HFFc6 (cell line): ENCODE measurements around the gene GLI3. TPM values are rescaled to one million over a fixed set of nuclear protein-coding genes. Genes with fewer than 3 reads are reported as not detected.

Source experiments
- DNase-seq: peaks from one replicate; pipeline ENCODE4 v3.0.0-alpha.2; 2018
- H3K27ac Mint-ChIP-seq: 2 replicates; pipeline ENCODE4 v1.8.0; 2020; ENCODE audit warnings: mild to moderate bottlenecking, mixed read lengths
- H3K27me3 Mint-ChIP-seq: 2 replicates; pipeline ENCODE4 v1.8.0; 2021; ENCODE audit warnings: mild to moderate bottlenecking, moderate library complexity, mixed read lengths; ENCODE audit not compliant: insufficient read depth
- H3K36me3 Mint-ChIP-seq: 2 replicates; pipeline ENCODE4 v1.8.0; 2021; ENCODE audit warnings: low read depth, mixed read lengths
- H3K4me1 Mint-ChIP-seq: 2 replicates; pipeline ENCODE4 v1.8.0; 2020; ENCODE audit warnings: low read depth, mixed read lengths
- H3K4me3 Mint-ChIP-seq: 2 replicates; pipeline ENCODE4 v1.8.0; 2020; ENCODE audit warnings: mild to moderate bottlenecking, moderate library complexity, mixed read lengths
- H3K9me3 Mint-ChIP-seq: 2 replicates; pipeline ENCODE4 v1.8.0; 2020; ENCODE audit warnings: mild to moderate bottlenecking, mixed read lengths
- total RNA-seq, 6 experiments: library from RNA; stranded (reverse); fragmentation: NEBNext Ultra II Directional; extraction: Animal tissue kit (Norgen Biotek cat#: 25700); gene quantifications; 2 replicates in 1 of 6; 3 replicates in 5 of 6; pipeline ENCODE4 v1.2.3, GENCODE V29; 2021
- TF ChIP-seq, protein P1 (sequence below): fragments of 200-600 bp; sonication (generic); IDR thresholded peaks from 2 replicates; pipeline ENCODE4 v1.5.0; 2021; ENCODE audit warnings: antibody characterized with exemption, mild to moderate bottlenecking

The GLI3 gene
- total RNA-seq, 6 experiments from 2014 or later, result 12.5 to 23.0 (median 21.7) TPM

DNA sequence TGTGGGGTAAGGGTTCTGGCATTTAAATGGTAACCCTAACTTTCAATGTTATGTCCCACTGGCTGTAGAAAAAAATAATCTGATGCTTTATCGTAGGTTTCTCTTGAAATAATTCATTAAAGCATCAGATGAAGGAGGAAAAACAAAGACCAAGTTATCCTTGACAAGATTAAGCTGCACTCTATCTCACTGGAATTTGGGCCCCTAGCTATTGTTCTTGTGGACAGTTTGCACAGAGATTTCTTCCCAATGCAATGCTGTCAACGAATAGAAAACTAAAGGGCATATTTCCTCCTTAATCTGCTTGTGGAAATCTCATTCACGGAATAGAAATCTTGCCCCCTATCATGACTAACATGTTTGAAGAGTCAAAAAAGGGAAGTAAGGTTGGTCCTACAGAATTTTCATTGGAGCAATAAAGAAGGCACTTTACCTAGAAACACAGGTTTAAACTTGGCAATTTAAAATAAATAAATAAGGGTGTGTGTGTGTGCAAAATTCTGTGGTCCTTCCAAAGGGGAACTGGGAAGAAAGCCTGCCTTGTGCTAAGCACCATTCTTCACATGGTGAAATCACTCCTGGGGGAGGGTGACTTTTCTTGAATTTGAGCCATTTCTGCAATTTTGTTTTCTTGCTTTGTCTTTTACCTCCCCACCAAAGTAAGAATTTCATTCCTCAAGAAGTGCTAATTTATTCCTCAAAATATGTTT, 242.8 kb downstream of the GLI3 start:
- no peak overlapping the region for H3K27ac Mint-ChIP-seq
- H3K36me3 Mint-ChIP-seq, result no peaks in the 10 kb centered on the region
- no peaks in the 10 kb centered on the region for H3K9me3 Mint-ChIP-seq
- TF ChIP-seq, protein P1, sequence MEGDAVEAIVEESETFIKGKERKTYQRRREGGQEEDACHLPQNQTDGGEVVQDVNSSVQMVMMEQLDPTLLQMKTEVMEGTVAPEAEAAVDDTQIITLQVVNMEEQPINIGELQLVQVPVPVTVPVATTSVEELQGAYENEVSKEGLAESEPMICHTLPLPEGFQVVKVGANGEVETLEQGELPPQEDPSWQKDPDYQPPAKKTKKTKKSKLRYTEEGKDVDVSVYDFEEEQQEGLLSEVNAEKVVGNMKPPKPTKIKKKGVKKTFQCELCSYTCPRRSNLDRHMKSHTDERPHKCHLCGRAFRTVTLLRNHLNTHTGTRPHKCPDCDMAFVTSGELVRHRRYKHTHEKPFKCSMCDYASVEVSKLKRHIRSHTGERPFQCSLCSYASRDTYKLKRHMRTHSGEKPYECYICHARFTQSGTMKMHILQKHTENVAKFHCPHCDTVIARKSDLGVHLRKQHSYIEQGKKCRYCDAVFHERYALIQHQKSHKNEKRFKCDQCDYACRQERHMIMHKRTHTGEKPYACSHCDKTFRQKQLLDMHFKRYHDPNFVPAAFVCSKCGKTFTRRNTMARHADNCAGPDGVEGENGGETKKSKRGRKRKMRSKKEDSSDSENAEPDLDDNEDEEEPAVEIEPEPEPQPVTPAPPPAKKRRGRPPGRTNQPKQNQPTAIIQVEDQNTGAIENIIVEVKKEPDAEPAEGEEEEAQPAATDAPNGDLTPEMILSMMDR, result no peak
- H3K4me1 Mint-ChIP-seq, result peaks cover 50% of the 10 kb centered on the region
- DNase-seq, result no peak
- no peak overlapping the region for H3K4me3 Mint-ChIP-seq
- H3K27me3 Mint-ChIP-seq, result no peaks in the 10 kb centered on the region

DNA sequence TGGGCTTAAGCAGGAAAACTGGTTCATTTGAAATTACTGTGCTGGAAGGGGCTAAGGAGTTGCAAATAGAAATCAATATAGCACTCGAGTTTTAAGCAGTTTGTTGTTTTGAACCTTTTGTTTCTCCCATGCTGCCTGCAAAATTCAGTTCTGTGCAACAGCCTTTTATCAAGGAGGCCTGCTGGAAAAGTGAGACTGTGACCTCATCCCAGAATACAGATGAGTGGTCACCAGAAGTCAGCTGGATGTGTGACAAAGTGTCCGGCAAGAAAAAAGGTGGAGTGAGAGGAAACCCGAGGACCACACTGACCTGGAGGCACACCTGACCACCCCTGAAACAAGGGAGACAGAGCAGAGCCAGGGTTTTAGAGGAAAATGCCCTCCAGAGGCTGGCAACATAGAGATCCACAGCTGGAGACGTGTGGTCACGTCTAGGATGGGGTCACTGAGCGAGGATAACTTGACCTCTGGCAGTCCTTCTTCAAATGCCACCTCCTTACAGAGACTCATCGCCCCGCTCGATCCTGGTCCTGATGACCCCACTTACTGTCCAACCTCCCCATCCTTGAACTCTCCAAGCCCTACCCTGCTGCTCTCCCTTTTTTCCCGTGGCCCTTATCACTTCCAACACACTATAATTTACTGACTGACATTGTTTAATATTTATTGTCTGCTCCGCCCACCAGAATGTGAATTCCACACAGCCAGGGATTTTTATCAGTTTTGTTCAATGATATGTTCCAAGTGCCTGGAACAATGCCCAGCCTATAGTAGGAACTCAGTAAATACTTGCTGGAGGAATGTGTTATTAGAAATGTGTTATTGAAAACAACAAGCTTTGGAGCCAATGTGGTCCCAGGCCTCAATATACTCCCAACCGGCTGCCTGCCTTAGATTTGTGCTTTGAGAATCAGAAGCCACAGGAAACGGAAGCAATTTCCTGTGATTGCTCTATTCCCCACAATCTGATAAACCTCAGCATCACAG, 243.8 kb downstream of the GLI3 start:
- Mint-ChIP-seq H3K9me3 (no peaks in the 10 kb centered on the region), H3K4me1 (peaks cover 50% of the 10 kb centered on the region), H3K27me3 (no peaks in the 10 kb centered on the region), H3K27ac (peak overlapping the region; percentile 25; the same call in 1 of the 2 replicates), H3K36me3 (no peaks in the 10 kb centered on the region), H3K4me3 (no peak overlapping the region)
- TF ChIP-seq, protein P1, result no peak
- DNase-seq, result no peak

DNA sequence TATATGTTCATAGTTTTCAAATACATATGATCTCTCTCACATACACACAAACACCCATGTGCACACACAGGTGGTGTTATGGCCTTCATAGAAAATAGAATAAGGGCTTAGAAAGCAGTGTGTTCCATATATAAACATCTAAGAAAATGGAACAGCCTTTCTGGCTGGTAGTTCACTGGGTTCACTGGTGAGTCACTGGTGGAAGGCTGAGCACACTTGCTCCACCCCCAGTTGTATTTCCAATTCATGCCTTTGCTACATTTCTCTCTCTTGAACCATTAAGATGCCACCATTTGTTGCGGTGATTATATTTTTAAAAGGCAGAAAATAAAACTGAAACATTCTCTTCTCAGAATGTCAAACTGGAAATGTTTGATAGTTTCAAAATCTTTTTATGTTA, 252.1 kb downstream of the GLI3 start:
- Mint-ChIP-seq H3K27ac (no peak overlapping the region), H3K9me3 (no peaks in the 10 kb centered on the region), H3K36me3 (no peaks in the 10 kb centered on the region), H3K27me3 (no peaks in the 10 kb centered on the region; the same call in 1 of the 2 replicates), H3K4me1 (peaks cover 18% of the 10 kb centered on the region), H3K4me3 (no peak overlapping the region)
- peak; percentile 36 for DNase-seq
- TF ChIP-seq, protein P1, result no peak

DNA sequence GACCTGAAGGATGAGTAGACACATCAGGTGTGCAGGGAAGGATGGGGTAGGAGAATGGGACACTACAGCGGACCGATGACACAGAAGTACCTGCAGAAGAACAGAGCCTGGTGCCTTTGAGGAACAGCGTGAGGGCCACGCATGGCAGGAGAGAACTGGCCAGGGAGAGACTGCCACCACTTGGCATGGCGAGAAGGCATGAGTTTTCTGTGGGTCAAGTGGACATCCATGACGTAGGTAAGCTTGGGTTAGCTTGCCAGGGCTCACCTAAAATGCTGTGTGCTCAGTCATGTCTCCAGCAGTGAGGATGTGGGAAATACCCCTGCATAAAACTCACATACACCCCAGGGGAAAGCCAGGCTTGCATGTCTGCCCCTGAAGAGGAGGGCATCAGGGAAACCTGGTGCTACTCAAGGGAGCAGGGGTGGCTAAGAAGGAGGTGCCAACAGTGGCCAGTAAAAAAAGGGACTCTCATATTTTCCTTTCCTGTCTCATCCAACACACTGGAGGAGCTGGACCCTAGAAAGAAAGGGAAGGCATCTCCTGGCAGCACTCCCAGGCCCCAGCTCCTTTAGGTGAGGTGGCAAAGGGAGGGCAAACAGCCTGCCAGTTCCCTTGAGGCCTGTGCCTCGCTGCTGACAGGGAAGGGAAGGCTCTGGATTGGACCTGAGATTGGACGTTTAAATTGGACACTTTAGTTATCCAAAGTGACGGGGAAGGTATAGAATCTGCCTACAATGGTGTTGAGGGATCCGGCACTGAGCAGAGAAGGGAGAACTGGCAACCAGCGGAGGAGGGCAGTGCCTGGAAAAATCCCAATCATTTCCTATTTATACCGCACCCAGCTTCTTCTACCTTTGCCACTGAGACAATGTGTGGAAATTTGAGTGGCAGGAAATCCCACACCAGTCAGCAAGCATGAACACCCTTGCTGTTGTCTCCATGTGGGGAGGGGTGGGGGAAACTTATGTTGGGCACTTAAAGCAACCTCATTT, 255.7 kb downstream of the GLI3 start:
- Mint-ChIP-seq H3K27ac (no peak overlapping the region), H3K4me1 (peaks cover 30% of the 10 kb centered on the region), H3K36me3 (0 out of 2 replicates have a peak, but pooled peaks cover 4% of the 10 kb centered on the region), H3K9me3 (no peaks in the 10 kb centered on the region), H3K4me3 (no peak overlapping the region), H3K27me3 (no peaks in the 10 kb centered on the region)
- DNase-seq, result no peak
- TF ChIP-seq, protein P1, result no peak

DNA sequence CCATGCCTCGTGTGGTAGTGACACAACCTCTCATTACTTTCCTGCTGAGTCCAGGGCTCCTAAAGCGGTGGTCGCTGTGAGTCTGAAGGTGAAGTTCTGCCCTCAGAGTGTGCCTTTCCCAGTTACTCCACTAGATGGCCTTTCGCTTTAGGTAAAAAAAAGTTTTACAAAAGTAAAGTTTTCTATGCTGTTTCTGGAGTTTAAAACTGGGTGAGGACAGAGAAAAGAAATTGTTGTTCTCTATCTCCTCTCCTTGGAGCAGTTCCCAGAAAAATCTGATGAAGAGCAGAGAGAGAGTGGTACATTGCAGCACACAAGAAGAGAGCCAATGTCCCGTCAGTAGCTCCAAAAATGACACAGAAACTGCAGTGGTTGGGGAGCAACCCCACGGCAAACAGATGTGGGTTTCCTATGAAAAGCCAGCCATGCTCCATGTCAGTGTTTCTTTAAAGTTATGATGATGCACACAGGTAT, 257.1 kb downstream of the GLI3 start:
- TF ChIP-seq, protein P1, result peak; percentile 88
- Mint-ChIP-seq H3K27me3 (no peaks in the 10 kb centered on the region), H3K9me3 (no peaks in the 10 kb centered on the region), H3K4me1 (peaks cover 25% of the 10 kb centered on the region), H3K27ac (no peak overlapping the region), H3K4me3 (no peak overlapping the region), H3K36me3 (0 out of 2 replicates have a peak, but pooled peaks cover 4% of the 10 kb centered on the region)
- peak; percentile 25 for DNase-seq
